ENCODE measurements around the gene FLT4.

The FLT4 gene

GRCh38 chr5:180625125-180625790 is 24.1 kb downstream of the FLT4 start:
- no peak for DNase-seq

DNA sequence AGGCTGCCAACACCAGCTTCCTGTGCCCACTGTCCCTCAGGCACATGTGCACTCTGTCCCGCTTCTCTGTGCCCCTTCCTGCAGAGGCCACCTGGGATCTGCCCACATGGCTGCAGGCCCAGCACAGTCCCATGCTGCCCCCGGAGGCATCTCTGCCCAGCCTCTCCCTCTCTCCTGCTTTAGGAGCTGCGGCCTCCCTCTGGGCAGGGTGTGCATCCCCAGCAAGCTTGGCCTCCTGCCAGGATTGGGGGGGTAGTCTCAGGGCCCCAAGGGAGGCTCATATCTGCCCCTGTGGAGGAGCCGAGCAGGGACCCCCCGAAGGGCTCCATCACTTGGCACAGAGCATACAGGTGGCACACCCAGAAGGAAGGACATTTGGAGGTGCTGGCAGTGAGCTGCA is 24.8 kb downstream of the FLT4 start:
- DNase-seq, result no peak

GRCh38 chr5:180623844-180624243 is 25.6 kb downstream of the FLT4 start:
- DNase-seq, result no peak

- DNase-seq, result no peak
These were observed 26.0 kb downstream of the FLT4 start for GRCh38 chr5:180623411-180623834.

GRCh38 chr5:180622910-180623309 is 26.5 kb downstream of the FLT4 start:
- DNase-seq, result no peak

- no peak for DNase-seq
These were observed 28.1 kb downstream of the FLT4 start for GRCh38 chr5:180621311-180621710.

GRCh38 chr5:180620014-180620413 is 29.4 kb downstream of the FLT4 start:
- no peak for DNase-seq

- DNase-seq, result no peak
These were observed 29.9 kb downstream of the FLT4 start for GRCh38 chr5:180619563-180619915.

GRCh38 chr5:180618829-180619562 is 30.4 kb downstream of the FLT4 start:
- DNase-seq, result no peak

DNA sequence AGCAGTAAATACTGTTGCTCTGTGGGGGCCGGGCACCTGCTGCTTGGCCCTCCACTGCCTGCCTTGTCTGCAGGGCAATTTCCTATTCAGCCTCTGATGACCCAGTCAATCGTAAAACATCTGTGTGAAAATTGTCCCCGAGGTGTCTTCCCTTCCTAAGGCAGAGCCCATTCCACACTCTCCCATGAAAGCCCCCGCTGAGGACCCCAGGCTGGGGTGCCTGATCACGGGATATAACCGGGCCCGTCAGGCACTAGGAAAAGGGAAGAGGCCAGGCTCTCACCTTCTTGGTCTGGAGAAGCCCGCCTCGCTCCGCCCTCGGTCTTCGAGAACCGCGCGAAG is 30.9 kb downstream of the FLT4 start:
- no peak for DNase-seq

- no peak for DNase-seq
These were observed 35.6 kb downstream of the FLT4 start for GRCh38 chr5:180613814-180614188.

- DNase-seq, result no peak
These were observed 36.1 kb downstream of the FLT4 start for GRCh38 chr5:180613188-180613813.

DNA sequence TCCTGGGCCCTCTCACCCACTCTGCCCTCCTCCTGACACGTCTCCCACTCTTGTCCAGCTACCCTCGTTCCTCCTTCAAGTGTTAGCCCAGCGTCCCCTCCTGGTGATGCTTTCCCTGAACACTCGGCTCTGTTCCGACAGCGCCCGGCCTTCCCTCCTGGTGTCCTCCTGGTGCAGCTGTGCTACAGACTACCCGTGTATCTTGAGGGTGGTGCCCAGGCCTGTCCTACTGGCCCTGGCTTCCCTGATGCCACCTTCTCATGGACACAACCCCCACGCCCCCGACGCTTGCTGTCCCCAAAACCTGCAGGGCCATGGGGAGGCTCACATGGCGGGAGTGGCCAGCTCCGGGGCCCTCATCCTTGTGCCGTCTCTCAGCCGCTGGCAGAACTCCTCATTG is 36.7 kb downstream of the FLT4 start:
- no peak for DNase-seq

- no peak for DNase-seq
These were observed 38.1 kb downstream of the FLT4 start for GRCh38 chr5:180611140-180611850.

DNA sequence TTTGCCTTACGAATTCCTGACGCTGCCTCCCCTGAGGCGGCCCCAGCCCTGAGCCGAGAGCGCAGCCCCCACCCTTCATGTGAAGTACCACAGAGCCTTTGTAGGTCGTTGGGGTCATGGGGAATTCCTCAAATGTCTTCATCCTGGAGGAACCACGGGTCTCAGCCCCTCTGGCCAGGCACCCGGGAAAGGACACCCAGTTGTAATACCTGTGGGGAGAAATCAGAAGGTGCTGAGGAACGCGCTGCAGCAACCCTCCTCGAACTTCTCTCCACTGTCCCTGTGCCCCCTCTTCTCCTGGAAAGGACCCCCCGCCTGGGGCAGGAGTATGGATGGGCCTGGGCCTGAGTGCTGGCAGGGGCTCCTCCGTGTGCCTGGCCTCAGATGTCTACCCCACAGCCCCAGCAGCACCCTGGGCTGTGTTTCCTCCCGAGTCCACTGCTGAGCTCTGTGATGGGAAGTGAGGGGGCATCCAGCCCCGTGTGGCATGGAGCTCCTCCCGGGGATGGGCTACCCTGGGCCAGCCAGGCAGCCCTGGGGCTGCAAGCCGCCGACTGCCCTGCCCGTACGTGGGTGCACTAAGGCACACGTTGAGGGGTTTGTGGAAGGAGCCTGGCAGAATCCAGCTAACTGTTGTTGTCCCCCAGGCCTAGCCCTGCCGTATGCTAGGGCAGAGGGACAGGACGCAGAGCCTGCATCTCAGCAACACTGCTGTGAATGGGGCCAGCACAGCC is 39.4 kb downstream of the FLT4 start:
- no peak for DNase-seq

- DNase-seq, result no peak
These were observed 40.0 kb downstream of the FLT4 start for GRCh38 chr5:180609386-180609785.

GRCh38 chr5:180608572-180609310 is 40.7 kb downstream of the FLT4 start:
- DNase-seq, result no peak

- no peak for DNase-seq
These were observed 41.4 kb downstream of the FLT4 start for GRCh38 chr5:180607861-180608571.

DNA sequence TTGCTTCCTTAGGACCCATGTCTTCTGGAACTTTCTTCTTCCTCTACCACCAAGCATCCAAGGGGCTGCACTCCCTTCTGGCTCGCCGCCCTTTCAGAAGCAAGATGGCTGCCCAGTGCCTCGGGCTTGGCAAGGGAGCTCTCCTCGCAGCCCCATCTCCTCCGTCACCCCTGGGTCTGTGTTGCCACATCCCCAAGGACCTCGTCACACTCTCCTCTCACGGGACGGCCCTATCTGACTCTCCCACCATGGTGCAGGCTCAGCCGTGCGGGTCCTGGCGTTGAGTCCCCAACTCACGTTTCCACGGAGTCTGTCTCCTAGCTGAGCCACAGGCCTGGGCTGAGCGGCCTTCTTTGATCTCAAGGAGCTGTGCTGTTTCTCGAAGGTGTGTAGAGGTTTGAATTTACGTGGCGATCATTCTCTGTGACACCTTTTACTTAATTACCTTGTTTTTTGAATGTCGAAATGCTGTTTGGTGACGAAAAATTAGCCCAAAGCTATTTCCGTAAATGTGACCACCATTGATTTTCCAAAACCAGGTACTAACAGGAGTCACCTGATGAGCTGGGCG is 43.1 kb downstream of the FLT4 start:
- no peak for DNase-seq

- peak; percentile 50 for DNase-seq
These were observed 43.7 kb downstream of the FLT4 start for GRCh38 chr5:180605554-180606214.

- DNase-seq, result no peak
These were observed 45.1 kb downstream of the FLT4 start for GRCh38 chr5:180604271-180604670.

Measured in NCI-H2029 treated with DMSO at 0.1 percent for 48 hours (cell line).